Kidney (tissue), 22 donors: ENCODE data around the gene ABCG8. TPM values are rescaled to one million over a fixed set of nuclear protein-coding genes. Genes with fewer than 3 reads are reported as not detected.
A peak's percentile ranks its signal among the peaks of the same experiment; 100 is the strongest.

Source experiments
- DNase-seq, 5 donors: peaks; one replicate each; pipeline ENCODE4 v3.0.0-alpha.2; 2013 to 2020
- FAIRE-seq: peaks from 2 replicates; lab custom pipeline; 2012; peaks lifted over from hg19 to GRCh38; lab: Jason Lieb, UNC
- H3K27ac ChIP-seq, 2 donors: one replicate each; pipeline ENCODE4 v1.7.0; 2013; ENCODE audit warnings: low read depth in 2 of 2, low read length in 2 of 2, inconsistent platforms in 1 of 2
- H3K27me3 ChIP-seq: one replicate; pipeline ENCODE4 v1.7.1; 2013; ENCODE audit warnings: low read length, inconsistent platforms; ENCODE audit not compliant: control insufficient read depth, insufficient read depth
- H3K36me3 ChIP-seq, 3 donors: one replicate each; pipeline versions ENCODE4 v1.7.0 to v1.7.1; 2013; ENCODE audit warnings: low read length in 3 of 3, control low read depth in 1 of 3, inconsistent platforms in 1 of 3; ENCODE audit not compliant: insufficient read depth in 3 of 3, control insufficient read depth in 2 of 3
- H3K4me1 ChIP-seq, 3 donors: one replicate each; pipeline versions ENCODE4 v1.7.0 to v1.7.1; 2013; ENCODE audit warnings: low read length in 3 of 3, inconsistent platforms in 1 of 3, low read depth in 1 of 3; ENCODE audit not compliant: control insufficient read depth in 2 of 3, insufficient read depth in 2 of 3
- H3K4me3 ChIP-seq, 3 donors: one replicate each; pipeline versions ENCODE4 v1.7.0 to v1.8.1; 2013; ENCODE audit warnings: low read length in 3 of 3, control low read depth in 1 of 3, inconsistent platforms in 1 of 3
- H3K9ac ChIP-seq, 3 donors: one replicate each; pipeline versions ENCODE4 v1.7.0 to v1.7.1; 2013; ENCODE audit warnings: low read length in 3 of 3, control low read depth in 1 of 3, inconsistent platforms in 1 of 3
- H3K9me3 ChIP-seq, 3 donors: one replicate each; pipeline versions ENCODE4 v1.7.0 to v1.7.1; 2013; ENCODE audit warnings: low read length in 3 of 3, control low read depth in 1 of 3, inconsistent platforms in 1 of 3; ENCODE audit not compliant: control insufficient read depth in 2 of 3, insufficient read depth in 1 of 3
- CTCF ChIP-seq: IDR thresholded peaks from 3 replicates; pipeline ENCODE4 v1.5.1; 2012; ENCODE audit warnings: mild to moderate bottlenecking, moderate library complexity, borderline replicate concordance; ENCODE audit not compliant: insufficient read depth; ENCODE audit errors: extremely low read depth
- intact Hi-C: fragments of 100-400 bp; cut with DNase I; formaldehyde crosslinking; loops from one replicate; pipeline ENCODE4 v1.11.1; 2022
- long read RNA-seq, 10 donors: library from polyadenylated mRNA in 1 of 10; unstranded in 1 of 10; transcript quantifications; one replicate each; pipeline ENCODE4 v2.0.0 and lab custom pipeline, GENCODE V29; 2021 to 2026
- polyA plus RNA-seq: library from polyadenylated mRNA; stranded (reverse); fragments of 350-450 nt; fragmentation: Illumina TruSeq; extraction: RNeasy Lipid Tissue Mini Kit (QIAGEN cat#74804); gene quantifications from one replicate; pipeline ENCODE4 v1.2.3, GENCODE V29; 2014; ENCODE audit warnings: low read depth, low replicate concordance; ENCODE audit not compliant: insufficient read depth
- total RNA-seq: library from RNA; stranded (reverse); fragmentation: NEBNext Ultra II Directional; extraction: Animal tissue kit (Norgen Biotek cat#: 25700); gene quantifications from one replicate; pipeline ENCODE4 v1.2.1, GENCODE V29; 2021
- donor health status: control.
- donor health status: control.
- donor health status: control.
- donor health status: control.
- donor health status: control.
- donor health status: DM: yes; HTN: yes; CAD: no.
- donor health status: Normal renal cell carcinoma (clear cell type).

Gene ABCG8
- total RNA-seq, result 0.13 TPM
- polyA plus RNA-seq, result 0.09 TPM
- long read RNA-seq, donor 1, partial matches to known transcripts, result 15 of 15 reads
- long read RNA-seq, donor 1, other reads (novel, unspliced or antisense), result 0 of 15 reads
- long read RNA-seq, donor 2, partial matches to known transcripts, result 139 of 139 reads
- long read RNA-seq, donor 2, other reads (novel, unspliced or antisense), result 0 of 139 reads
- long read RNA-seq, donor 3, partial matches to known transcripts, result 119 of 126 reads
- long read RNA-seq, donor 3, other reads (novel, unspliced or antisense), result 7 of 126 reads
- long read RNA-seq, donor 4, result 0 reads
- long read RNA-seq, donor 5, result 0 reads
- long read RNA-seq, donor 6, result 0 reads
- long read RNA-seq, donor 7, result 0 reads
- long read RNA-seq, donor 8, partial matches to known transcripts, result 69 of 69 reads
- long read RNA-seq, donor 8, other reads (novel, unspliced or antisense), result 0 of 69 reads
- long read RNA-seq, donor 9, result 0 reads
- long read RNA-seq, donor 10, full-length matches to known transcripts, result 1 of 160 reads
- long read RNA-seq, donor 10, partial matches to known transcripts, result 138 of 160 reads
- long read RNA-seq, donor 10, other reads (novel, unspliced or antisense), result 21 of 160 reads

- H3K27me3 ChIP-seq, result no peaks in the 10 kb centered on the region
- H3K9me3 ChIP-seq, result no peaks in the 10 kb centered on the region
- H3K27ac ChIP-seq, result no peak within 1 kb of the TSS
- peak in 1 of 5 donors; percentile 65 for DNase-seq
- intact Hi-C loops, result no loop called here
- FAIRE-seq, result no peak
- TF ChIP-seq CTCF, result no peak
- no peaks in the 10 kb centered on the region for H3K4me1 ChIP-seq
- no peak within 1 kb of the TSS for H3K9ac ChIP-seq
- no peak within 1 kb of the TSS for H3K4me3 ChIP-seq
- no peaks in the 10 kb centered on the region for H3K36me3 ChIP-seq
Measured at GRCh38 chr2:43838560-43839267, at the start of gene ABCG8, which contains the start of gene ABCG5. TSS of gene ABCG8 (plus strand) at chr2:43838971. CDS start at chr2:43839054, 83 bp downstream. TSS of gene ABCG5 (minus strand) at chr2:43838839. CDS start at chr2:43838679, 160 bp downstream.

- DNase-seq, result peak in 2 of 5 donors; percentile 36 to 76
- H3K36me3 ChIP-seq, result peaks cover 0 to 6% (median 2%) of the 10 kb centered on the region in 3 donors
- H3K27ac ChIP-seq, result peak overlapping the region in 1 of 2 donors; percentile 54
- no peaks in the 10 kb centered on the region for H3K9me3 ChIP-seq
- intact Hi-C loops, result no loop called here
- no peaks in the 10 kb centered on the region for H3K27me3 ChIP-seq
- H3K4me1 ChIP-seq, result peaks cover 0 to 10% (median 7%) of the 10 kb centered on the region in 3 donors
- TF ChIP-seq CTCF, result no peak
- H3K9ac ChIP-seq, result no peak overlapping the region
- no peak overlapping the region for H3K4me3 ChIP-seq
- peak; percentile 82 for FAIRE-seq
Measured at GRCh38 chr2:43790147-43790546, 48.6 kb upstream of the ABCG8 start.

- Histone ChIP-seq H3K27ac (peak overlapping the region; percentile 13 to 52), H3K9me3 (no peaks in the 10 kb centered on the region), H3K27me3 (no peaks in the 10 kb centered on the region), H3K36me3 (peaks cover 0 to 9% (median 2%) of the 10 kb centered on the region in 3 donors), H3K4me3 (peak overlapping the region in 1 of 3 donors; percentile 15), H3K9ac (no peak overlapping the region), H3K4me1 (peaks cover 0 to 10% (median 7%) of the 10 kb centered on the region in 3 donors)
- TF ChIP-seq CTCF, result no peak
- intact Hi-C loops, result no loop called here
- DNase-seq (no peak), FAIRE-seq (no peak)
Measured at GRCh38 chr2:43791035-43791765, 47.6 kb upstream of the ABCG8 start.
